Measurements from ENCODE around the gene ZDHHC24.

The ZDHHC24 gene

GRCh38 chr11:66494935-66495334, 50.9 kb downstream of the ZDHHC24 start:
- no peak for DNase-seq (ENCODE audit: low read depth)

- DNase-seq (ENCODE audit: low read depth): no peak
Measured at GRCh38 chr11:66494458-66494857, 51.4 kb downstream of the ZDHHC24 start.

DNA sequence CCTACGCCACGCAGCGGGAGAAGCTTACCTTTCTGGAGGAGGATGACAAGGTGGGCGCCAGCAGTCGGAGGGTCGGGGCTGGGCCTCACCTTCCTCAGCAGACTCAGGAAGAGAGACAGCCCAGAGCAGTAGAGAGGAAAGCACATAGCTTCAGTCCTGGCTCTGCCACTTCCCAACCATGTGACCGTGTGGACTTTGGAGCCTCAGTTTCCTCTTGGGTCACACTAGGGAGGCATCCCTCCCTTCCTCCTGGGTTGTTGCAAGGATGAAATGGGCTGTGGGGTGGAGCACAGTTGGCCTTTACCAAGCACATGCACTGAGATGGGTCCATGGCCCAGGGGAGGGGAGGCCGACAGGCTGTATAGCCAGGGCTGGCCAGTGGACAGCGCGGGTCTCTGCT, 52.7 kb downstream of the ZDHHC24 start:
- DNase-seq (ENCODE audit: low read depth): no peak

DNA sequence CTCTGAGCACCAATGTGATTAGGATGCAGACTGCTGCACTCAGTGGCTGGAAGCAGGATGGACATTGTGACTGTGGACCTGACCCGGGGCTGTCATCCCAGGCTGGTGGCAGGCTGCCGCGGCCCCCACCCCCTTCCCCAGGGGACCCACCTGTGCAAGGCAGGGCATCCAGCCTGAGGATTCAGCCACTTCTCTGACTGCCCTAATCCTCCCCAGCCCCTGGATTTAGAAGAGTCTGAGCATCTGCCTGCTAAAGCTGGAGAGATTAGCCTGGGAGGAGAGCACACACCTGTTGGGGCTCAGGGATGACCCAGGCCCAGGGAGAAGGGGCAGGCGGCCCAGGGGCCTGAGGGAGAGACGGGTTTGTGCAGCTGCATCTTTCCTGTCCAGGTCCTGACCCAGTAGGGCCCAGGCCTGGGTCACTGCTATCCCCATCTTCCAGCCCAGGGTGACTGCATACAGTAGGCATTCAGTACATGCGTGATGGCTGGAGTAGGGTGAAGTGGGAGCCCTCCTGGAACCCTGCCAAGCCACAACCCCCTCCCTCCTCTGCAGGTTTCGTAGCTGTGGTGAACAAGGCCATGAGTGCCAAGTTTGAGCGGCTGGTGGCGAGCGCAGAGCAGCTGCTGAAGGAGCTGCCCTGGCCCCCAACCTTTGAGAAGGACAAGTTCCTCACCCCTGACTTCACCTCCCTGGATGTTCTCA, 53.5 kb downstream of the ZDHHC24 start:
- DNase-seq (ENCODE audit: low read depth): no peak

GRCh38 chr11:66491315-66491935, 54.4 kb downstream of the ZDHHC24 start:
- DNase-seq (ENCODE audit: low read depth): no peak

- no peak for DNase-seq (ENCODE audit: low read depth)
Measured at GRCh38 chr11:66489636-66490035, 56.2 kb downstream of the ZDHHC24 start.

DNA sequence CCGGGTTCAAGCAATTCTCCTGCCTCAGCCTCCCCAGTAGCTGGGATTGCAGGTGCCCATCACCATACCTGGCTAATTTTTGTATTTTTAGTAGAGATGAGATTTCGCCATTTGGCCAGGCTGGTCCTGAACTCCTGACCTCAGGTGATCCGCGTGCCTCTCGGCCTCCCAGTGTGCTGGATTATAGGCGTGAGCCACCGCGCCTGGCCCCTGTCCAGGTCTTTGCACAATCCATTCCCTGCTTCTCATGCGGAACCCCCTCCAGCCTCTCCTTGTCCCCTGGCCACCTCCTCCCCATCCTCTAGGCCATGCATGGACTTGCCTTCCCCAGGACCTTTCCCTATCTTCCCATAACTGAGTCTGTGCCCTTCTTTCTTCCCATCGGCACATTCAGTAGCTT, 56.9 kb downstream of the ZDHHC24 start:
- DNase-seq (ENCODE audit: low read depth): no peak

DNA sequence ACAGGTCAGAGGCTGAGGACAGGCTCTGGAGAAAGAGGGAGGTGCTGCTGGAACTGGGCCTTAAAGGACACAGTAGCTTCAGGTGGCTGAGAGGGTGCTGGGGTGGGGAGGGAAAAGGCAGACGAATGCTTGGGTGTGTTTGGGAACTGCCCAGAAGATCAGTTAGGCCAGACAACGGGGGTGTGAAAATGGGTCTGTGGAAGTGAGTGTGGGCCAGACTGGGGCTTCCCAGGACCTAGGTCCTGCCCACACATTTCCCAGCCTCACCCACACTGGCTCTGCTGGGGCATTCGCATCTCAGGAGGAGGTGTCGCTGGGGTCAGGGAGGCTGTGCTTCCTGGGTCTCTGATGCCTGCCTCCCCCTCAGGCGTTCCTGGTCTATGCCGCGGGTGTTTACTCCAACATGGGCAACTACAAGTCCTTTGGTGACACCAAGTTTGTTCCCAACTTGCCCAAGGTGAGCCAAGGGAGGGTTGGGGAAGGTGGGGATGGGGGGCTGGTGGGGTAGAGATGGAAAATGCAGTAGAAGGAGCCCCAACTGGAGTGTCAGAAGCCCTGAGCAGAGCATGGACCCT, 61.0 kb downstream of the ZDHHC24 start:
- no peak for DNase-seq (ENCODE audit: low read depth)

GRCh38 chr11:66480117-66480938, 65.5 kb downstream of the ZDHHC24 start, which contains the start of gene DPP3:
TSS of gene DPP3 (plus strand) at chr11:66480434. CDS start at chr11:66482201, 1,767 bp downstream.
- peak; percentile 94 for DNase-seq (ENCODE audit: low read depth)

DNA sequence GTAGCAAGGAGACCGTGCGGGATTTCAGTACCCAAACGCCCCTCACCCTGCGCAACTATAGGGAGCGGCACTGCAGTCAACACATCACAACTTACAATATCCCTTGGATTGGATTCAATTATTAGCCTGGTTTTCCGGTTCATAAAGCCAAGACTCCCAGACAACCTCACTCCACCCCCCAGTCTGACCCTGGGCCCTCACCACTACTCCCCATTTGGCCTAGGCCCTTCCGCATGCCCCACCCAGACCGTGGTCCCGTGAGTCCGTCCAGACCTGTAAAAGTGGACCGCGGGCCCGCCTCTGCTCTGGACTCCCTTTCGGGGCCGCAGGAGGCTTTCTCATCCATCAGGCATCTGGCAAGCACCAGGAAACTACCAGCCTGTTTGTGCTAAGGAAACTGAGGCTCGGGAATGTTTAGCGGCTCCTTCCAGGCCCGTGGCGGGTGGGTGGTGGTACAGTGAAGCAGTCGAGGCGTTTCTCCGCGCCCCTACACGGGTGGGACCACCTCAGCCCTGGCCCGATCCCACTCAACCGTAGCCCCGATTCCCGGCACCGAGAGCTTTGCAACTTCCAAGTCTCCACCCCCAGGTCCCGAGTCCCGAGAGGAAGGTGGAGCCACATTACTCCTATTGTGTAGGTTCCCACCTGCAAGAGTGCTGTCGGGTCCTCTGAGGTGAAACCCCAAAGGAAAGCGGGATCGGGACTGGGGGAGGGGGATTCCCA, 66.3 kb downstream of the ZDHHC24 start:
- no peak for DNase-seq (ENCODE audit: low read depth)

GRCh38 chr11:66478729-66479393, 67.0 kb downstream of the ZDHHC24 start:
- no peak for DNase-seq (ENCODE audit: low read depth)

- no peak for DNase-seq (ENCODE audit: low read depth)
Measured at GRCh38 chr11:66477263-66478201, 68.3 kb downstream of the ZDHHC24 start.

GRCh38 chr11:66476841-66477251, 69.0 kb downstream of the ZDHHC24 start:
- no peak for DNase-seq (ENCODE audit: low read depth)

DNA sequence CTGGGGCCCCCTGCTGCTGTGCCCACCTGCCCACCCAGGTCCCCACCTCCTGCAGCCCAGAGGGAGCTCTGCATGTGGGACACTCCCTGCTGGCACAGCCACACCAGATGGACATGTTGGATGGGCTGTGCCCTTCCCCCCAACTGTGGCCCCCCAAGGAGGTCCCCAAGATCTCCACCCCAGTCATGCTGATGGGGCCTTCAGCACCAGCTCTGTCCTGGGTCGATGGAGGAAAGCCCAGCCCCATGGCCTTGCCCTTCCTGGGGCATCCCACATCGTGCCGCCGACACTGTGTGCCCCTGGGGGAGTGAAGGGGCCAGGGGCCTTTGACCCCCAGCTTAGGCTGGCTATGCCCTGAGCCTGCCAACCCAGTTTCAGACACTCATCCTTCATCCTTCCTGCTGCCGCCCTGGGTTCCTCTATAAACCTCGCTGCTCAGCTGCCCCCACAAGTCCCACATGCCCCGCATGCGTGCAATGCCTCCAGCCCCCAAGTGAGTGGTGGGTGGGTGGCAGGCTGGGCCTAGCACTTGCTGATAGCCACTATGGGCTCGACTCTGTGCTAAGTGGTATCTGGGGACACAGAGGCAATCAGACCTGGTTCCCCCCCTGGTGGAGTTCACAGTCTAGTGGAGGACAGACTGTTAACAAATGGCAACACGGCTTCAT, 69.5 kb downstream of the ZDHHC24 start:
- DNase-seq (ENCODE audit: low read depth): no peak

- no peak for DNase-seq (ENCODE audit: low read depth)
Measured at GRCh38 chr11:66475349-66476172, 70.3 kb downstream of the ZDHHC24 start.

DNA sequence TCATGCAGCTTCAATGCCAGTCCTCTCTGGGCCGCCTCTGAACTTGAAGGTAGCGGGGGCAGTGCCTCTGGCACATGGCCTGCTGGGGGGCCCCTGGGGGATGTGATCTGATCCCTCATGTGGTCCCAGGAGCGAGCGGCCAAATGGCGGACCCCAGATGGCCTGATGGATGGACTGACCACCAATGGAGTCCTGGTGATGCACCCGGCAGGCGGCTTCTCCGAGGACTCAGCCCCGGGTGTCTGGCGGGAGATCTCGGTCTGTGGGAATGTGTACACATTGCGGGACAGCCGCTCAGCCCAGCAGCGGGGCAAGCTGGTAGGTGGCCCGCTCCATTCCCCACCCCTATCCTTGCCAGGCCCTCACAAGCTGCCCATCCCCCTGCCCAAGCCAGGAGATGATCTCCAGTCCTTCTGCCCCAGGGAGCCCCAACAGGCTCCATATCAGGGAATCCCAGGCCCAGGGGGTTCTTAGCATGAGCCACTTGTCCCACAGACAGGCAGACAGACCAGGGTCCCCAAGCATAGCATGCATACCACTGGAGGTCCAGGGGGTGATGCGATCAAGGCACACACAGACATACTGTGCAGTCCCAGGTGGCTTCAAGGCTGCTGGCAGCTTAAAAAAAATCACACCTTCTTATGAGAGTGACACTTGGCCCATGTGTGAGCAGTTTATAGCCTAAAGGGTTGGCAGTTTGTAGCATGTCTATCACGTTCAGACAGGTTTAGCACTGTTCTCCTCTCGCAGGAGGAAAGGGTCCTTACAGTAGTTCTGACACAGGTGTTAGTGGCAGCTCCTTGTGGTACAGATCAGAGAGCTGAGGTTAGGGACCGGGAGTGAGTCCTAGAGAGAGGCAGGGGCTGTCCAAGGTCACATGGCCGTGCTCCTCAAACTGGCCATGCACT, 72.0 kb downstream of the ZDHHC24 start:
- no peak for DNase-seq (ENCODE audit: low read depth)

DNA sequence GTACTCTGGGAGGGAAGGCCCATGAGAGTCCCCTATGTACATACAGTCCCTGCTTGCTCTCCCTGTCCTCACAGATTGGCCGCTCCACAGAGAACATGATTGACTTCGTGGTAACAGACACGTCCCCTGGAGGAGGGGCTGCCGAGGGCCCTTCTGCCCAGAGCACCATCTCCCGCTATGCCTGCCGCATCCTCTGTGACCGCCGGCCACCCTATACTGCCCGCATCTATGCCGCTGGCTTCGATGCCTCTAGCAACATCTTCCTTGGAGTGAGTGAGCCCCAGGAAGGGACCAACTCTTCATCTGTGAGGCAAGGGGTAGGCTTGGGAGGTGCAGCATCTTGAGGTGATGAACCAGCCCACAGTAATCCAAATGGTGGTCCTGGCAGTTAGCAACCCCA, 72.7 kb downstream of the ZDHHC24 start:
- no peak for DNase-seq (ENCODE audit: low read depth)

- no peak for DNase-seq (ENCODE audit: low read depth)
Measured at GRCh38 chr11:66472054-66472453, 73.8 kb downstream of the ZDHHC24 start.

Data from activated T-cell treated with anti-CD3 and anti-CD28 coated beads for 24 hours (primary cell).